ENCODE measurements around the gene GMEB1. TPM values are rescaled to one million over a fixed set of nuclear protein-coding genes. Genes with fewer than 3 reads are reported as not detected.

The GMEB1 gene
- total and polyA plus RNA-seq, 8 donors: 2.2 to 7.7 (median 4.1) TPM

Other genes starting within 250 kb of the GMEB1 start
- 10 to 100 TPM in 4 of 6 donors, 1 to 10 TPM in 2; 5.4 to 18.5 (median 12.8) TPM for gene RCC1, start 162.7 kb upstream of the GMEB1 start, total RNA-seq
- 10 to 100 TPM in 1 of 2 donors, 1 to 10 TPM in 1; 8.7 to 11.4 TPM for gene RCC1, start 162.7 kb upstream of the GMEB1 start, polyA plus RNA-seq
- gene TRNAU1AP, start 115.7 kb upstream of the GMEB1 start, total RNA-seq: 10 to 100 TPM in 3 of 6 donors, 1 to 10 TPM in 3; 5.5 to 12.2 (median 9.6) TPM
- gene TRNAU1AP, start 115.7 kb upstream of the GMEB1 start, polyA plus RNA-seq: 10 to 100 TPM; 16.9 to 17.8 TPM
- gene RAB42, start 76.5 kb upstream of the GMEB1 start, total RNA-seq: 1 to 10 TPM in 2 of 6 donors, under 1 TPM in 4; 0.14 to 3.0 (median 0.53) TPM
- under 1 TPM; 0.16 to 0.72 TPM for gene RAB42, start 76.5 kb upstream of the GMEB1 start, polyA plus RNA-seq
- 10 to 100 TPM in 3 of 6 donors, 1 to 10 TPM in 3; 7.5 to 13.2 (median 9.7) TPM for gene TAF12, start 25.7 kb upstream of the GMEB1 start, total RNA-seq
- gene TAF12, start 25.7 kb upstream of the GMEB1 start, polyA plus RNA-seq: 10 to 100 TPM; 10.7 to 12.7 TPM
- not detected for gene RNU11, start 20.2 kb upstream of the GMEB1 start, total RNA-seq
- not detected for gene RNU11, start 20.2 kb upstream of the GMEB1 start, polyA plus RNA-seq
- gene YTHDF2, start 68.2 kb downstream of the GMEB1 start, total RNA-seq: 10 to 100 TPM; 17.3 to 40.6 (median 23.6) TPM
- 10 to 100 TPM; 19.7 to 28.2 TPM for gene YTHDF2, start 68.2 kb downstream of the GMEB1 start, polyA plus RNA-seq
- gene OPRD1, start 143.4 kb downstream of the GMEB1 start, total RNA-seq: under 1 TPM; 0.03 to 0.76 (median 0.21) TPM
- under 1 TPM; 0.15 to 0.70 TPM for gene OPRD1, start 143.4 kb downstream of the GMEB1 start, polyA plus RNA-seq
- 10 to 100 TPM; 19.3 to 39.8 (median 26.3) TPM for gene EPB41, start 245.8 kb downstream of the GMEB1 start, total RNA-seq
- gene EPB41, start 245.8 kb downstream of the GMEB1 start, polyA plus RNA-seq: 10 to 100 TPM in 1 of 2 donors, 1 to 10 TPM in 1; 9.1 to 12.3 TPM

Measured in pancreas (tissue), 8 donors.